Measurements from ENCODE around the gene GRM8. TPM values are rescaled to one million over a fixed set of nuclear protein-coding genes. Genes with fewer than 3 reads are reported as not detected.

Gene GRM8
- total RNA-seq, 4 donors from 2014 or later, result 0.57 TPM; not detected in 3

DNA sequence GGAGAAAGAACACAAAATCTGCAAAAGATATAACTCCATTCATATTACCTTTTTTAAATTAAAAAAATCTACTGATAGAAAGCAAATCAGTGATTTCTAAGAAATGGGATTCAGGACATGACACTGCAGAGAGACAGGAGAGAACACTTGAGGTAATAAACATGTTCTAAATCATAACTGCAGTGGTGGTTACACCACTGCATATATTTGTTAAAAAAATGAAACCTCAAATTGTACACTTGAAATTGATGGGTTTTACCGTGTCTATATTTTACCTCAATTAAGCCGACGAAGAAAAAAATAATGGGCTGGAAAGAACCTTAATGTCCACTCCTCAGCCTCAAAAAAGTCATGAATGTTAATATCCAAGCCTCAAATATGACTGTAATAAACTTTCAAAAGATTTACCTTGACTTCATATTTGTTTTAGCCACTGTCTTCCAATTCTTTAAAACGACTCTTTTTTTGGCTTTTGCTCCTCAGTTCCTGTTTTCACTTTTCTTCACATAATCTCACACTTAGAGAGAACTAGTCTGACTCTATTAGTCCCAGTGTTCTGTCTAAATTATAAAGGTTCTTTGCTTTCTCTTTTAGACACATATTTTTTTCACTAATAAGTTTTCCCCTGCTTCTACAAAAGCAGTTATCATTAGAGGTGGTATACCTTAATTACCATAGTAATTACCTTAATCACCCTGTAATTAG lies 502.4 kb downstream of the GRM8 start:
- H3K27me3 ChIP-seq, result no peaks in the 10 kb centered on the region
- TF ChIP-seq POLR2A (IDR thresholded peaks at IDR 0.05), result no peak
- TF ChIP-seq, protein P1, sequence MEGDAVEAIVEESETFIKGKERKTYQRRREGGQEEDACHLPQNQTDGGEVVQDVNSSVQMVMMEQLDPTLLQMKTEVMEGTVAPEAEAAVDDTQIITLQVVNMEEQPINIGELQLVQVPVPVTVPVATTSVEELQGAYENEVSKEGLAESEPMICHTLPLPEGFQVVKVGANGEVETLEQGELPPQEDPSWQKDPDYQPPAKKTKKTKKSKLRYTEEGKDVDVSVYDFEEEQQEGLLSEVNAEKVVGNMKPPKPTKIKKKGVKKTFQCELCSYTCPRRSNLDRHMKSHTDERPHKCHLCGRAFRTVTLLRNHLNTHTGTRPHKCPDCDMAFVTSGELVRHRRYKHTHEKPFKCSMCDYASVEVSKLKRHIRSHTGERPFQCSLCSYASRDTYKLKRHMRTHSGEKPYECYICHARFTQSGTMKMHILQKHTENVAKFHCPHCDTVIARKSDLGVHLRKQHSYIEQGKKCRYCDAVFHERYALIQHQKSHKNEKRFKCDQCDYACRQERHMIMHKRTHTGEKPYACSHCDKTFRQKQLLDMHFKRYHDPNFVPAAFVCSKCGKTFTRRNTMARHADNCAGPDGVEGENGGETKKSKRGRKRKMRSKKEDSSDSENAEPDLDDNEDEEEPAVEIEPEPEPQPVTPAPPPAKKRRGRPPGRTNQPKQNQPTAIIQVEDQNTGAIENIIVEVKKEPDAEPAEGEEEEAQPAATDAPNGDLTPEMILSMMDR (IDR thresholded peaks at IDR 0.05), result no peak
- no peaks in the 10 kb centered on the region for H3K9me3 ChIP-seq
- H3K36me3 ChIP-seq, result no peaks in the 10 kb centered on the region
- H3K27ac ChIP-seq, result no peak overlapping the region
- no peak for DNase-seq
- intact Hi-C loops (cut with DNase I), result no loop called here
- H3K4me1 ChIP-seq, result no peaks in the 10 kb centered on the region
- 70 to 77% methylated on average over 4 of the region's 4 CpGs for WGBS, 2 donors
- H3K4me3 ChIP-seq, result no peak overlapping the region

DNA sequence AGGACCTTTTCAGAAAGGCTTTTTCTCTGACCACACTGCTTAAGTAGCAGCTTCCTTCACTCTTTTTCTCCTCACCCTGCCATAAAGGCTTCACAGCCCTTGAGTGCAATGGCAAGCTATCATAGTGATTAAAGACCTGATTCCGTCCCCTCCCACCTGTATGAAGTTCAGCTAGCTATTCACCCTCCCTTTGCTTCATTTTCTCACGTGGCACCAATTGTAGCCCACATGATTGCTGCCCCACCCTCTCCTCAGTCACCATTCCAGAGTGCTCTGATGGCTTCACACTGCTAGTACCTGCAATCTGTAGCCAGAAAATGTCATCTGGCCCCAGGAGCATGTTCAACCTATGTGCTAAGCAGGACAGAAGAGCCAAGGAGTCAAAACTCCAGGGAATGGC lies 523.8 kb downstream of the GRM8 start:
- H3K27me3 ChIP-seq, result no peaks in the 10 kb centered on the region
- TF ChIP-seq, protein P1 (IDR thresholded peaks at IDR 0.05), result no peak
- no peak for TF ChIP-seq POLR2A (IDR thresholded peaks at IDR 0.05)
- no peak overlapping the region for H3K27ac ChIP-seq
- no peak for DNase-seq
- intact Hi-C loops (cut with DNase I), result no loop called here
- no peaks in the 10 kb centered on the region for H3K9me3 ChIP-seq
- no peaks in the 10 kb centered on the region for H3K4me1 ChIP-seq
- WGBS, 2 donors, result 26 to 31% methylated on average over 2 of the region's 2 CpGs
- no peaks in the 10 kb centered on the region for H3K36me3 ChIP-seq
- H3K4me3 ChIP-seq, result no peak overlapping the region

DNA sequence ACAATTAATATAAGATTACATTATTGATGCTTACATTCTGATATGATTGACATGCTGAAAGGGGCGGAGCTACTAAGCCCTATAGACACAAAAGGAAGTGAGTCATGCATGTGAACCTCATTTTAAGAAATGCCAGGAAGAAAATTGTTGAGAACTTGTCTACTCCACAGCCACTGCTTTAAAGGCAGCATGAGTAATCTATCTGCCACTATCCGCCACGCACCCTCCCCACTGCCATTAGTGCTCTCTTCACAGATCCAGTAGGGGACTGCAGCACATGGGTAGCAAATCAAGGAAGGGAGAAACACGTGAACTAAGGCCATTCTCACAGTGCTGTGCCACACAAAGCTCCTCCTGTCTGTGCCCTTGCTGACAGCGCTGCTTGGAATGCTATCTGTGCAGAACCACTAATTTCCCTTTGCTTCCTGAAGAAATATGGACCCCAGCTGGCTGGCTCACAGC lies 524.8 kb downstream of the GRM8 start:
- Histone ChIP-seq H3K27me3 (no peaks in the 10 kb centered on the region), H3K36me3 (no peaks in the 10 kb centered on the region), H3K4me3 (no peak overlapping the region), H3K9me3 (no peaks in the 10 kb centered on the region), H3K4me1 (no peaks in the 10 kb centered on the region), H3K27ac (no peak overlapping the region)
- WGBS, 2 donors, result 42 to 48% methylated on average over 3 to 5 of the region's 5 CpGs
- intact Hi-C loops (cut with DNase I), result no loop called here
- no peak for TF ChIP-seq POLR2A (IDR thresholded peaks at IDR 0.05)
- TF ChIP-seq, protein P1 (IDR thresholded peaks at IDR 0.05), result no peak
- DNase-seq, result no peak

DNA sequence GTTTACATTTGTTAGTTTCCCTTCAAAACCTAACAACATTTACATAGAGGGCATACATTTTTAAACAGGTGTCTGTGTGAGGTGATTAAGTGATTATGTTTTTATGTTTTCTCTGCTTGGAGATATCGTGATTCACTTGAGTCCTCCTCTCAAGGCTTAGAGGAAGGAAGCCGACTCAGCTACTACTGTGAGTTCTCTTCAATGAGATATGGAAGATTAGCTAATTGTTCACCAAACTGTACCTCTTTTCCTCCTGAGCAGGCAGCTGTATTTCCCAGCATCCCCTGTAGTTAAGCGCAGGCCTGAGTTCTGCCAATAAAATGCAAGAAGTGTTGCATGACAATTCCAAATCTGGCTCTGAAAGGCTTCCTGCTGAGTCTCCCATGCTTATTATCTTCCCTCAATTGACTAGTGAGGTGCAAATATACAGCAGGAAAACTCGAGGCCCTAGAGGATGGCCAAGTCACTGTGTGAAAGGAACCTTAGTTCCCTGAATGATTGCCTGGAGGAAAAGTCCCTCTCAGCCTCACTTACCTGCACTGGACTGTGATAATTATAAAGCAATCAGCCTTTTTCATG lies 528.7 kb downstream of the GRM8 start:
- no peak for DNase-seq
- Histone ChIP-seq H3K4me3 (no peak overlapping the region), H3K27me3 (no peaks in the 10 kb centered on the region), H3K4me1 (no peaks in the 10 kb centered on the region), H3K27ac (no peak overlapping the region), H3K9me3 (no peaks in the 10 kb centered on the region), H3K36me3 (no peaks in the 10 kb centered on the region)
- intact Hi-C loops (cut with DNase I), result no loop called here
- TF ChIP-seq POLR2A (IDR thresholded peaks at IDR 0.05), result no peak
- TF ChIP-seq, protein P1 (IDR thresholded peaks at IDR 0.05), result no peak
- WGBS, 2 donors, result 46 to 56% methylated on average over 4 of the region's 4 CpGs

DNA sequence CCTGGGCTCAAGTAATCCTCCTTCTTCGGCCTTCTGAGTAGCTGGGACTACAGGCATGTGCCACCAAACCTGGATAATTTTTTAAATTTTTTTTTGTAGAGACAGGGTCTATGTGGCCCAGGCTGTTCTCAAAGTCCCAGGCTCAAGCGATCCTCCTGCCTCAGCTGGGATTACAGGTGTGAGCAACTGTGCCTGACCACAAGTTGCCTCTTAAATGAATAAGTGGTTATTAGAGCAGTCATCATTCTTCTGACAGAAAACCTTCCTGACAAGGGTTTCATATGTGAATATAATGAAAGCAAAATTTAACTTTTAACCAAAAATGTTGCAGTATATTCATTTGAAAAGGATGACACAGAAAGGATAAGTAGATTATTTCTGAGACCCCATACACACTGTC lies 532.5 kb downstream of the GRM8 start:
- no peaks in the 10 kb centered on the region for H3K36me3 ChIP-seq
- no peaks in the 10 kb centered on the region for H3K27me3 ChIP-seq
- WGBS, 2 donors, result 58 to 77% methylated on average over 2 of the region's 2 CpGs
- no peak for DNase-seq
- intact Hi-C loops (cut with DNase I), result no loop called here
- TF ChIP-seq, protein P1 (IDR thresholded peaks at IDR 0.05), result no peak
- TF ChIP-seq POLR2A (IDR thresholded peaks at IDR 0.05), result no peak
- no peaks in the 10 kb centered on the region for H3K4me1 ChIP-seq
- H3K4me3 ChIP-seq, result no peak overlapping the region
- H3K27ac ChIP-seq, result no peak overlapping the region
- no peaks in the 10 kb centered on the region for H3K9me3 ChIP-seq
